ENCODE data around the gene NWD2. TPM values are rescaled to one million over a fixed set of nuclear protein-coding genes. Genes with fewer than 3 reads are reported as not detected.

NWD2 gene
- total RNA-seq, 1 experiment from 2014 or later: under 0.01 TPM

DNA sequence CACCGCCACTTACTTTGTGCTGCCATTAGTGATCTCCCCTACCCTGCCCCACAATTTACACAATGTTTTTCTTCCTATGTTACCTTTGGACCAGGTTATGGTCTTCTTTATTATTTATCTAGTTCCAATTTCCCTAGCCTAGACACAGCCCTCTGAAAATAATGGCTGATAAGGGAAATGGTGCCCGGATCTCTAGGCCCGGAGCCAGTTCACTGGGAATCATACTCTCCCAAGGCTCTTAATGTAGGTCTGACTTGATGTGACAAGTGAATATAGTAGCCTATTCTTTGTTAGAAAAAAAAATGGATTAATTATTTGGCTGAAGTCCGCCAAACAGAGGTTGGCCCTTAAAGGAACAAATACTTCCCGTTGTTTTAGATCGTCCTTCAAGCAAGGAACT lies 233.6 kb downstream of the NWD2 start:
- intact Hi-C loops (cut with micrococcal nuclease): no loop called here
- H3K27me3 ChIP-seq (ENCODE audit: low read length): no peaks in the 10 kb centered on the region
- H3K4me1 ChIP-seq (ENCODE audit: insufficient read depth, low read length): 0 out of 2 replicates have a peak, but pooled peaks cover 11% of the 10 kb centered on the region
- TF ChIP-seq EZH2 (IDR thresholded peaks at IDR 0.05; ENCODE audit: low read length, unreplicated experiment) (no peak), EZH2phosphoT487 (IDR thresholded peaks at IDR 0.05; ENCODE audit: borderline replicate concordance, low read length) (no peak)
- TF ChIP-seq, protein P1, sequence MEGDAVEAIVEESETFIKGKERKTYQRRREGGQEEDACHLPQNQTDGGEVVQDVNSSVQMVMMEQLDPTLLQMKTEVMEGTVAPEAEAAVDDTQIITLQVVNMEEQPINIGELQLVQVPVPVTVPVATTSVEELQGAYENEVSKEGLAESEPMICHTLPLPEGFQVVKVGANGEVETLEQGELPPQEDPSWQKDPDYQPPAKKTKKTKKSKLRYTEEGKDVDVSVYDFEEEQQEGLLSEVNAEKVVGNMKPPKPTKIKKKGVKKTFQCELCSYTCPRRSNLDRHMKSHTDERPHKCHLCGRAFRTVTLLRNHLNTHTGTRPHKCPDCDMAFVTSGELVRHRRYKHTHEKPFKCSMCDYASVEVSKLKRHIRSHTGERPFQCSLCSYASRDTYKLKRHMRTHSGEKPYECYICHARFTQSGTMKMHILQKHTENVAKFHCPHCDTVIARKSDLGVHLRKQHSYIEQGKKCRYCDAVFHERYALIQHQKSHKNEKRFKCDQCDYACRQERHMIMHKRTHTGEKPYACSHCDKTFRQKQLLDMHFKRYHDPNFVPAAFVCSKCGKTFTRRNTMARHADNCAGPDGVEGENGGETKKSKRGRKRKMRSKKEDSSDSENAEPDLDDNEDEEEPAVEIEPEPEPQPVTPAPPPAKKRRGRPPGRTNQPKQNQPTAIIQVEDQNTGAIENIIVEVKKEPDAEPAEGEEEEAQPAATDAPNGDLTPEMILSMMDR (conservative IDR thresholded peaks at IDR 0.05; ENCODE audit: low read depth, low read length): no peak
- H2AFZ ChIP-seq (ENCODE audit: low read length): no peak overlapping the region
- POLR2A ChIA-PET (ENCODE audit: unreplicated experiment): no interaction called here
- no peak overlapping the region for H3K27ac ChIP-seq (ENCODE audit: low read length)
- H3K36me3 ChIP-seq (ENCODE audit: low read depth, low read length): no peaks in the 10 kb centered on the region
- ATAC-seq (no peak), DNase-seq (no peak)
- CTCF ChIA-PET: no interaction called here
- no peaks in the 10 kb centered on the region for H4K20me1 ChIP-seq (ENCODE audit: low read length)
- H3K79me2 ChIP-seq (ENCODE audit: low read length): no peaks in the 10 kb centered on the region
- no peaks in the 10 kb centered on the region for H3K9me2 ChIP-seq (replicated peaks; ENCODE audit: low read length)
- BruUV-seq (replicated peaks): no TSS peak
- H3K4me3 ChIP-seq (ENCODE audit: low read length): no peak overlapping the region
- no peaks in the 10 kb centered on the region for H3F3A ChIP-seq (ENCODE audit: low read length, unreplicated experiment)
- no peak overlapping the region for H3K4me2 ChIP-seq (ENCODE audit: low read length)
- H3K9ac ChIP-seq (ENCODE audit: low read length): no peak overlapping the region
- no peaks in the 10 kb centered on the region for H3K9me3 ChIP-seq (ENCODE audit: low read length)

DNA sequence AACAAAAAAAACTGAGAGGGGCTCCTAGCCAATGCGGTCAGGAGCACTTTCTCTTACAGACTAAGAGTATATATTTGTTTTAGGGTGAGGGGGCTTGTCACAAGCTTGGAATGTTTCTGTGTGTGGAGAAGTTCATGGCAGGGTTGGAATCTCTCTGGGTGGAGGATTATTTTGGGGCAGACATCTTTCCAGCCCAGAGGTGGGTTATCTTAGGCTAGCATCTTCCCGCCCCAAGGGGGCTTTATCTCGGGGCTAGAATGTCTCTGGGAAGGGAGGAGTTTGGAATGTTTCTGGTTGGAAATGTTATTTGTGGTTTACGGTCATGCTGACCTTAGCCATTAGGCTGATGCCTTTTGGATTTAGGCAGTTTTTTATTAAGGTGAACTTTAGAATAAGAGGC lies 236.0 kb downstream of the NWD2 start:
- Histone ChIP-seq H3K9me3 (ENCODE audit: low read length) (no peaks in the 10 kb centered on the region), H2AFZ (ENCODE audit: low read length) (no peak overlapping the region), H3K36me3 (ENCODE audit: low read depth, low read length) (no peaks in the 10 kb centered on the region), H3K4me2 (ENCODE audit: low read length) (no peak overlapping the region), H3K79me2 (ENCODE audit: low read length) (no peaks in the 10 kb centered on the region), H3K27ac (ENCODE audit: low read length) (no peak overlapping the region), H4K20me1 (ENCODE audit: low read length) (no peaks in the 10 kb centered on the region), H3K4me3 (ENCODE audit: low read length) (no peak overlapping the region), H3K27me3 (ENCODE audit: low read length) (no peaks in the 10 kb centered on the region), H3K9me2 (replicated peaks; ENCODE audit: low read length) (no peaks in the 10 kb centered on the region), H3K4me1 (ENCODE audit: insufficient read depth, low read length) (0 out of 2 replicates have a peak, but pooled peaks cover 1% of the 10 kb centered on the region), H3F3A (ENCODE audit: low read length, unreplicated experiment) (no peaks in the 10 kb centered on the region), H3K9ac (ENCODE audit: low read length) (no peak overlapping the region)
- CTCF ChIA-PET: no interaction called here
- DNase-seq (peak; percentile 31), ATAC-seq (no peak)
- intact Hi-C loops (cut with micrococcal nuclease): no loop called here
- TF ChIP-seq, protein P1 (conservative IDR thresholded peaks at IDR 0.05; ENCODE audit: low read depth, low read length): no peak
- TF ChIP-seq EZH2 (IDR thresholded peaks at IDR 0.05; ENCODE audit: low read length, unreplicated experiment) (no peak), EZH2phosphoT487 (IDR thresholded peaks at IDR 0.05; ENCODE audit: borderline replicate concordance, low read length) (no peak)
- no TSS peak for BruUV-seq (replicated peaks)
- POLR2A ChIA-PET (ENCODE audit: unreplicated experiment): no interaction called here

DNA sequence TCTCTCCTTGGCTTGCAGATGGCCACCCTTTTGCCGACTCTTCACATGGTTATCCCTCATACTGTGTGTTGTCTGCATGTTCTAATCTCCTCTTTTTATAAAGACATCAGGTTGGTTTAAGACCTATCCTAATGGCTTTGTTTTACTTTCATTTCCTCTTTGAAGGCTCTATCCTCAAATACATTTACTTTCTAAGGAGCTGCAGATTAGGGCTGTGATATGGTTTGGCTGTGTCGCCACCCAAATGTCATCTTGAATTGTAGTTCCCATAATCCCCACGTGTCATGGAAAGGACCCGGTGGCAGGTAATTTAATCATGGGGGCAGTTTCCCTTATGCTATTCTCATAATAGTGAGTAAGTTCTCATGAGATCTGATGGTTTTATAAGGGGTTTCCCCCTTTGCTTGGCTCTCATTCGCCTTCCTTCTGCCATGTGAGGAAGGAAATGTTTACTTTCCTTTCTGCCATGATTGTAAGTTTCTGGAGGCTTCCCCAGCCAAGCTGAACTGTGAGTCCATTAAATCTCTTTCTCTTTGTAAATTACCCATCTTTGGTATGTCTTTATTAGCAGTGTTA lies 237.1 kb downstream of the NWD2 start:
- Histone ChIP-seq H4K20me1 (ENCODE audit: low read length) (no peaks in the 10 kb centered on the region), H3K9me2 (replicated peaks; ENCODE audit: low read length) (no peaks in the 10 kb centered on the region), H3F3A (ENCODE audit: low read length, unreplicated experiment) (no peaks in the 10 kb centered on the region), H3K4me3 (ENCODE audit: low read length) (no peak overlapping the region), H2AFZ (ENCODE audit: low read length) (no peak overlapping the region), H3K27ac (ENCODE audit: low read length) (no peak overlapping the region), H3K9me3 (ENCODE audit: low read length) (no peaks in the 10 kb centered on the region), H3K36me3 (ENCODE audit: low read depth, low read length) (no peaks in the 10 kb centered on the region), H3K4me1 (ENCODE audit: insufficient read depth, low read length) (no peaks in the 10 kb centered on the region), H3K79me2 (ENCODE audit: low read length) (no peaks in the 10 kb centered on the region), H3K4me2 (ENCODE audit: low read length) (no peak overlapping the region), H3K9ac (ENCODE audit: low read length) (no peak overlapping the region), H3K27me3 (ENCODE audit: low read length) (no peaks in the 10 kb centered on the region)
- ATAC-seq (no peak), DNase-seq (no peak)
- BruUV-seq (replicated peaks): no TSS peak
- no peak for TF ChIP-seq EZH2 (IDR thresholded peaks at IDR 0.05; ENCODE audit: low read length, unreplicated experiment)
- TF ChIP-seq, protein P1 (conservative IDR thresholded peaks at IDR 0.05; ENCODE audit: low read depth, low read length): no peak
- no peak for TF ChIP-seq EZH2phosphoT487 (IDR thresholded peaks at IDR 0.05; ENCODE audit: borderline replicate concordance, low read length)
- ChIA-PET POLR2A (ENCODE audit: unreplicated experiment) (no interaction called here), CTCF (no interaction called here)
- intact Hi-C loops (cut with micrococcal nuclease): no loop called here
